Iris pigment epithelial cell (primary cell): ENCODE data around the gene WDCP.
"Not testable (repeated sequence)": the region's sequence is repeated elsewhere in the genome, so short reads cannot be mapped to it uniquely, and the experiment has no call there.

ENCODE experiments used
- DNase-seq: peaks from one replicate; pipeline ENCODE4 v3.0.0-alpha.2; 2011; ENCODE audit warnings: low read depth

Gene WDCP

GRCh38 chr2:24058564-24059271, 11.5 kb upstream of the WDCP start:
- DNase-seq: no peak

- DNase-seq: no peak
Observed at GRCh38 chr2:24055750-24056149, 8.6 kb upstream of the WDCP start.

- DNase-seq: peak; percentile 9
Observed at GRCh38 chr2:24054366-24055010, 7.3 kb upstream of the WDCP start.

DNA sequence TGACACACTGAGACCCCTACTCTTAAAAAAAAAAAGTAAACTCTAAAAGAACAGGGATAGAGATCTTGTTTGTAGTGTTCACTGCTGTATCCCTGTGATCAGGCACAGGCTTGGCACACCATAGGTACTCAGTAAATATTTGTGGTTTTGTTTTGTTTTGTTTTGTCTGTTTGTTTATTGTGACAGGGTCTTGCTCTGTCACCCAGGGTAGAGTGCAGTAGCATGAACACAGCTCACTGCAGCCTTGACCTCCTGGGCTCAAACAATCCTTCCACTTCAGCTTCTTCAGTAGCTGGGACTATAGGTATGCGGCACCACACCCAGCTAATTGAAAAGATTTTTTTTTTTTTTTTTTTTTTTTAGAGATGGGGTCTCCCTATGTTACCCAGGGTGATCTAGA, 5.8 kb upstream of the WDCP start:
- DNase-seq: no peak

DNA sequence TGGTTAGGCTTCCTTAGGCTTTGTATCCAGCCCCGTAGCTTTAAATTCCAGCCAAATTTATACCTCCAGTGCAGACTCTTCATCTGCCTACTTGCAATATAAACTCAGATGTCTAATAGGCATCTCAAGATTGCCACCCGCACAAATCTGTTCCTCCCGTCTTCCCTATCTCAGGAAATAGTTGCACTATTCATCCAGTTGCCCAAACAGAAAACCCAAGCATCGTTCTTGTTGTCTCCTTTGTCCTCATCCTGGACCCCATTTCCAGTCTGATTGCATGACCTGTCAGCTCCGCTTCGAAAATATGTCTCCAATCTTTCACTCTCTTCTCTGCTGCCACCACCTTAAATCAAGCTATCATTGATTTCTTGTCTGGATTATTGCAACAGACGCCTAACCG, 4.6 kb upstream of the WDCP start:
- DNase-seq: no peak

GRCh38 chr2:24050041-24050979, 3.1 kb upstream of the WDCP start:
- DNase-seq: peak; percentile 19

GRCh38 chr2:24049485-24050021, 2.4 kb upstream of the WDCP start, which contains the start of gene FKBP1B:
Gene FKBP1B, plus strand, starts transcription at chr2:24049741. Its CDS starts 109 bp downstream, at chr2:24049850.
- peak; percentile 54 for DNase-seq

- no peak for DNase-seq
Observed at GRCh38 chr2:24048769-24049484, 1.7 kb upstream of the WDCP start.

GRCh38 chr2:24047703-24048033, 477 bp upstream of the WDCP start:
- no peak for DNase-seq

DNA sequence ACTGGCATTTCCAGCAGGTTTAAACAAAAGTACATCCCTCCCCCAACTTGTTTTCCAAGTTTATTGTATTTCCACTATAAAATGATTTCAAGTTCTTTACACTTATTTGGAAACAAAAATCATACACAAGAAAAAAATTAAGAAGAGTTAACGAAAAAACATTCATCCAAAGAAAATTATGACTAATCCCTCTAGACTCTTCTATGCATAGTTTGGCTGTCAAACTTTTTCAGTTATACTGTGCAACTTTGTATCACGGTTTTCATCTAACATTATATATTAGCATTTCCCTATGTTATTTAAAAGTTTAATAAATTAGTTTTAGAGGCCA, 627 bp downstream of the WDCP start:
- no peak for DNase-seq

- no peak for DNase-seq
Observed at GRCh38 chr2:24045511-24046508, 1.4 kb downstream of the WDCP start.

DNA sequence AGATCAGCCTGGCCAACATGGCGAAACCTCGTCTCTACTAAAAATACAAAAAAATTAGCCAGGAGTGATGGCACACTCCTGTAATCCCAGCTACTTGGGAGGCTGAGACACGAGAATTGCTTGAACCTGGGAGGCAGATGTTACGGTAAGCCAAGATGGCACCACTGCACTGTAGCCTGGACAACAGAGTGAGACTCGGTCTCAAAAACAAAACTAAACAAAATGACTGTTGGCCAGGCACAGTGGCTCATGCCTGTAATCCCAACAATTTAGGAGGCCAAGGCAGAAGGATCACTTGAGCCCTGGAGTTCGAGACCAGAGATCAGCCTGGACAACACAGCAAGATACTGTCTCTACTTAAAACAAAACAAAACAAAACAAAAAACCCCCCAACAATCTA, 4.1 kb downstream of the WDCP start:
- not testable (repeated sequence) for DNase-seq

DNA sequence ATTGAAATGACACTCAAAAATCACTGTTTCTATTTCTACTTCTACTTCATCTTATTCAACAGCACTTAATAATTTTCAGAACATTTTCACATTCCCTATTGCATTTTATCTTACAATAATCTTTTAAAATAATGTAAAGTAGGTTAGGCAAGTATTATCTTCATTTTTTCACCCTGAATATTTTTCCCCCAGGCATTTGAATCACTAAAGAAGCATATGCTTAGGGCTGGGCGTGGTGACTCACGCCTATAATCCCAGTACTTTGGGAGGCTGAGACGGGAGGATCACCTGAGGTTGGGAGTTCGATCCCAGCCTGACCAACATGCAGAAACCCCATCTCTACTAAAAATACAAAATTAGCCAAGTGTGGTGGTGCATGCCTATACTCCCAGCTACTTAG, 6.7 kb downstream of the WDCP start:
- DNase-seq: no peak

- DNase-seq: no peak
Observed at GRCh38 chr2:24038786-24039499, 8.2 kb downstream of the WDCP start.

DNA sequence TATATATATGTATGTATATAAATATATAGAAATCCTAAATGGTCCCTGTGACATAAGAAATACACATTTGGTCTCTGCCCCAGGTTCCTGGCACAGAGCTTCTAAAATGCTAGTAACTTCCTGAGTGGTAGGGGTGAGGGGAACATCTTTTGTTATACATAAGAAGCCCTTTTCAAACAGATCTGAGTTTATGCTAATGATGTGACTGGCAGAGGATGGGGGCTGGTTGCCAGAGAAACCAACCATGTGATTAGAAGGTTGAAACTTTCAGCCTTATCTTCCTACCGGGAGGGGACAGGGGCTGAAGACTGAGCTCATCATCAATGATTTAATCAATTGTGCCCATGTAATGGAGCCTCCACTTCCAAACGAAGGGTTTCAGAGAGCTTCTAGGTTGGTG, 21.0 kb downstream of the WDCP start:
- no peak for DNase-seq

DNA sequence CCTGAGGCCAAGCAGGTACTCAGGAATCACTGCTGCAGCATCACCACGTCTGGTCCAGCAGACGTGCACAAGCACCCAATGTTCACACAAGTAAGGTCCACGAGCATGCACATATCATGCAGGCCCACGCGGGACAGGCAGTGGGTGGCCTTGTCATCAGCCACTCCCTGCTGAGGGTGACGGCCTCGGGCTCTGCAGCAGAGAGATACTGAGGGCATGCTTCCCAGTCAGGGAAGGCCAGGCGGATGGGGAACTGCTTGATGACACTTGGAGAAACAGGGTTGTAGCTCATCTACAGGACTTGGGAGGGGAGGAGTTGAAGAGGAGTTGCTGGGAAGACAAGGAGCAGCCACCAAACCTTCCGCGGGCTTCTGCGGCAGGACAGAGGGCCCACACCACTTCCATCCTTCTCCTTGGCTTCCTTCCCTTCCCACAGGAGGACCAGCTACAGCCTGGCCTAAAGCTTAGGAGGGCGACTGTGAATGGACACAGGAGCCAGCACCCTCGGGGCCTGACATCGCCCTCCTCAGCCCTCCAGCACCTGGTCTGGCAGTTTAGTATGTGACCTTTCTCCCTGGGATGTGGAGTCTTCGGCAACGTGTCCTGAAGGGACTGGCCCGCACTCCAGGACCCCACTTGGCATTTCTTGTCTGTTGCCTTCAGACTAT, 22.1 kb downstream of the WDCP start:
- DNase-seq: no peak

DNA sequence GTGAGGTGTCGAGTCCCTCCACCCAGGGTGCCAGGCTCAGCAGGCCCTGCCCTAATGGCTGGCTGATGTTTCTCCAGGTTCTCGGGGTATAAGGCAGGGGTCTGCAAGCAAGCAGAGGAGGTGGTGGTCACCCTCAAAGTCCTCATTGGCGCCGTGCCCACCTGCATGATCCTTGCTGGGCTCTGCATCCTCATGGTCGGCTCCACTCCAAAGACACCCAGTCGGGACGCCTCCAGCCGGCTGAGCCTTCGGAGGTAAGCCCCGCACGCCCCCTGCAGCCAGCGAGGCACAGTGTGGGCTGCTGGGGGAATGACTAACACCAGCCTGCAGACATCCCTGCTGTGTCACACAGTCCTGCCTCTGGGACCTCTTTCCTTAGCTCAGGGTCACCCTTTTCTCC, 23.2 kb downstream of the WDCP start:
- peak; percentile 51 for DNase-seq

- DNase-seq: no peak
Observed at GRCh38 chr2:24022975-24023575, 24.1 kb downstream of the WDCP start.

DNA sequence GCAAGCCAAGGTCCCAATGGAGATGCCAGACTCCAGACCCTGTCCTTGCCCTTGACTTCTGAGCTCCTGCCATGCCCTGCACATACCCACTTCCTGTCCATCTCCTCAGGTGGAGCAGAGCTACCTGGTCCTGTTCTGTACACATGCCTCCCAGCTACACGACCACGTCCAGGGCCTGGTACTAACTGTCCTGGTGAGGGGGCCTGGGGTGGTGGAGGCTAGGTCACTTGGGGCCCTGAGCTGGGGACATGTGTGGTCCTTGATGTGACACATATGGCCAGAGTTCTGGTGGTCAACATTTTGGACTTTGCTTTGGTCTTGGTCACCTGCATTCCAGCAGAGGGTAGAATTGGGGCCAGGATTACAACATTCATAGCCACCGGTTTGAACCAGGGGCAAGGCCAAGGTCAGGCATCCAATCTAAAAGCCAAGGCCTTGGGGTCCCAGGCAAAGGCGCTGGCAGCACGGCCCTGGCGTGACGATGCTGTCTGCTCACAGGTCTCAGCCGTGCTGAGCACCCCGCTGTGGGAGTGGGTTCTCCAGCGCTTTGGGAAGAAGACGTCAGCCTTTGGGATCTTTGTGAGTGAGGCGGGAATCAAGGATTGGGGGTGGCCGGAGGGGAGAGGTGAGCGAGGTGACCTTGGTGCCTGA, 24.7 kb downstream of the WDCP start:
- no peak for DNase-seq
